ENCODE data around the gene SYNPR. TPM values are rescaled to one million over a fixed set of nuclear protein-coding genes. Genes with fewer than 3 reads are reported as not detected.

SYNPR gene
- total RNA-seq, 4 donors from 2014 or later, result not detected

- Histone ChIP-seq H3K27me3 (no peaks in the 10 kb centered on the region), H3K9me3 (no peaks in the 10 kb centered on the region), H3K27ac (no peak overlapping the region), H3K36me3 (no peaks in the 10 kb centered on the region), H3K4me3 (no peak overlapping the region), H3K4me1 (no peaks in the 10 kb centered on the region)
- DNase-seq (ENCODE audit: low spot score in 2 of 2), result no peak
- WGBS, 2 donors, result 76 to 84% methylated on average over 9 of the region's 9 CpGs
- TF ChIP-seq POLR2A (IDR thresholded peaks at IDR 0.05), result no peak
These were observed 278.3 kb downstream of the SYNPR start for GRCh38 chr3:63556401-63556800.

GRCh38 chr3:63557912-63558311 is 279.8 kb downstream of the SYNPR start:
- H3K4me1 ChIP-seq, result no peaks in the 10 kb centered on the region
- H3K27me3 ChIP-seq, result no peaks in the 10 kb centered on the region
- H3K9me3 ChIP-seq, result no peaks in the 10 kb centered on the region
- H3K36me3 ChIP-seq, result no peaks in the 10 kb centered on the region
- H3K27ac ChIP-seq, result no peak overlapping the region
- TF ChIP-seq POLR2A (IDR thresholded peaks at IDR 0.05) (no peak), CTCF (IDR thresholded peaks at IDR 0.05) (no peak), EP300 (IDR thresholded peaks at IDR 0.05) (no peak)
- no peak overlapping the region for H3K4me3 ChIP-seq
- no peak for DNase-seq (ENCODE audit: low spot score in 2 of 2)

- Histone ChIP-seq H3K4me1 (no peaks in the 10 kb centered on the region), H3K27ac (no peak overlapping the region), H3K4me3 (no peak overlapping the region), H3K27me3 (no peaks in the 10 kb centered on the region), H3K9me3 (no peaks in the 10 kb centered on the region), H3K36me3 (no peaks in the 10 kb centered on the region)
- TF ChIP-seq CTCF (IDR thresholded peaks at IDR 0.05) (no peak), POLR2A (IDR thresholded peaks at IDR 0.05) (no peak), EP300 (IDR thresholded peaks at IDR 0.05) (no peak)
- no peak for DNase-seq (ENCODE audit: low spot score in 2 of 2)
- 19 to 25% methylated on average over 2 of the region's 2 CpGs for WGBS, 2 donors
These were observed 281.8 kb downstream of the SYNPR start for GRCh38 chr3:63559884-63560283.

- no peaks in the 10 kb centered on the region for H3K36me3 ChIP-seq
- no peaks in the 10 kb centered on the region for H3K9me3 ChIP-seq
- no peak for DNase-seq (ENCODE audit: low spot score in 2 of 2)
- no peak overlapping the region for H3K4me3 ChIP-seq
- no peaks in the 10 kb centered on the region for H3K4me1 ChIP-seq
- WGBS, 2 donors, result 38 to 48% methylated on average over 1 of the region's 1 CpG
- no peak overlapping the region for H3K27ac ChIP-seq
- TF ChIP-seq EP300 (IDR thresholded peaks at IDR 0.05) (no peak), CTCF (IDR thresholded peaks at IDR 0.05) (no peak)
- no peaks in the 10 kb centered on the region for H3K27me3 ChIP-seq
These were observed 283.8 kb downstream of the SYNPR start for GRCh38 chr3:63561879-63562278.

- Histone ChIP-seq H3K9me3 (no peaks in the 10 kb centered on the region), H3K27ac (no peak overlapping the region), H3K27me3 (no peaks in the 10 kb centered on the region), H3K4me3 (no peak overlapping the region), H3K4me1 (no peaks in the 10 kb centered on the region), H3K36me3 (no peaks in the 10 kb centered on the region)
- DNase-seq (ENCODE audit: low spot score in 2 of 2), result no peak
- TF ChIP-seq CTCF (IDR thresholded peaks at IDR 0.05), result no peak
- no peak for TF ChIP-seq POLR2A (IDR thresholded peaks at IDR 0.05)
- TF ChIP-seq EP300 (IDR thresholded peaks at IDR 0.05), result no peak
- WGBS, 2 donors, result 38 to 68% methylated on average over 4 of the region's 4 CpGs
These were observed 284.2 kb downstream of the SYNPR start for GRCh38 chr3:63562323-63562722.

GRCh38 chr3:63563572-63563971 is 285.5 kb downstream of the SYNPR start:
- H3K27ac ChIP-seq, result no peak overlapping the region
- no peak for DNase-seq (ENCODE audit: low spot score in 2 of 2)
- H3K4me3 ChIP-seq, result no peak overlapping the region
- H3K36me3 ChIP-seq, result no peaks in the 10 kb centered on the region
- H3K9me3 ChIP-seq, result no peaks in the 10 kb centered on the region
- H3K27me3 ChIP-seq, result no peaks in the 10 kb centered on the region
- H3K4me1 ChIP-seq, result no peaks in the 10 kb centered on the region
- TF ChIP-seq CTCF (IDR thresholded peaks at IDR 0.05), result no peak
